K562 (cell line): ENCODE measurements around the gene TNMD. TPM values are rescaled to one million over a fixed set of nuclear protein-coding genes. Genes with fewer than 3 reads are reported as not detected.

Experiments
- ATAC-seq: fragments of 200-7000 bp; cut with Tn5 transposase; 3 replicates; pipeline ENCODE4 v1.9.1; 2020; ENCODE audit warnings: moderate library complexity
- BruUV-seq: library from RNA; stranded (reverse); fragments of 400-500 nt; replicated peaks from 2 replicates; lab custom pipeline; 2021; lab: Mats Ljungman, UMichigan
- CTCF ChIA-PET: fragments of 300-600 bp; formaldehyde crosslinking; extraction: SDS; loops from one replicate; lab custom pipeline; 2021; ENCODE audit warnings: low intra/inter-chr PET ratio; lab: Yijun Ruan, JAX
- POLR2A ChIA-PET: fragments of 300-600, 350-650 bp; sonication (Branson Sonifier 250); formaldehyde crosslinking; extraction: SDS; loops from one replicate; lab custom pipeline; 2021; ENCODE audit warnings: antibody characterized with exemption, inconsistent platforms; lab: Yijun Ruan, JAX
- DNase-seq, 4 experiments: peaks; one replicate each; pipeline versions ENCODE4 v3.0.0 to v3.0.0-alpha.2; 2011 to 2018; ENCODE audit warnings: low spot score in 3 of 4, mixed read lengths in 3 of 4; ENCODE audit errors: extremely low read depth in 1 of 4
- FAIRE-seq: peaks from 2 replicates; lab custom pipeline; 2011; peaks lifted over from hg19 to GRCh38; lab: Jason Lieb, UNC
- H2AFZ ChIP-seq: 2 replicates; pipeline ENCODE4 v1.6.0; 2011; ENCODE audit warnings: low read depth, low read length, control low read depth, inconsistent platforms
- H3K27ac ChIP-seq: fragments of 200-600 bp; 3 replicates; pipeline ENCODE4 v1.8.0; 2011; ENCODE audit warnings: low read depth, mild to moderate bottlenecking, control low read depth, inconsistent platforms, low read length, moderate library complexity, mixed read lengths; ENCODE audit errors: extremely low read depth
- H3K27me3 ChIP-seq, 2 experiments: fragments of 300-600 bp in 1 of 2; 2 replicates in 1 of 2; 3 replicates in 1 of 2; pipeline versions ENCODE4 v1.6.0 to v1.8.0; 2011; ENCODE audit warnings: inconsistent platforms in 2 of 2, low read length in 2 of 2, mild to moderate bottlenecking in 1 of 2, mixed read lengths in 1 of 2, moderate library complexity in 1 of 2; ENCODE audit not compliant: control insufficient read depth in 2 of 2, insufficient read depth in 2 of 2
- H3K36me3 ChIP-seq: fragments of 300-600 bp; 3 replicates; pipeline ENCODE4 v1.8.0; 2011; ENCODE audit warnings: mild to moderate bottlenecking, low read length, inconsistent platforms; ENCODE audit not compliant: control insufficient read depth, insufficient read depth
- H3K4me1 ChIP-seq, 2 experiments: fragments of 200-600 bp in 1 of 2; replicated peaks in 1 of 2; 2 replicates in 1 of 2; 3 replicates in 1 of 2; pipeline versions ENCODE4 v1.5.1 to v1.8.0; 2011; ENCODE audit warnings: inconsistent platforms in 2 of 2, low read length in 2 of 2, mild to moderate bottlenecking in 1 of 2, mixed read lengths in 1 of 2, moderate library complexity in 1 of 2; ENCODE audit not compliant: control insufficient read depth in 2 of 2, insufficient read depth in 2 of 2
- H3K4me2 ChIP-seq: 2 replicates; pipeline ENCODE4 v1.6.1; 2011; ENCODE audit warnings: low read length, control low read depth, inconsistent platforms, mixed read lengths; ENCODE audit not compliant: insufficient read depth
- H3K4me3 ChIP-seq: fragments of 200-600 bp; sonication (generic), shearing (Covaris generic); 2 replicates; pipeline ENCODE4 v1.5.1; 2016; ENCODE audit warnings: control low read depth, inconsistent platforms
- H3K79me2 ChIP-seq: fragments of 200-600 bp; 3 replicates; pipeline ENCODE4 v1.8.0; 2011; ENCODE audit warnings: low read length, inconsistent platforms; ENCODE audit not compliant: control insufficient read depth, insufficient read depth
- H3K9ac ChIP-seq, 2 experiments: 2 replicates each; pipeline versions ENCODE4 v1.6.0 to v1.6.1; 2011; ENCODE audit warnings: low read depth in 2 of 2, low read length in 2 of 2, control low read depth in 1 of 2, inconsistent platforms in 1 of 2, mild to moderate bottlenecking in 1 of 2, mixed read lengths in 1 of 2; ENCODE audit not compliant: insufficient read depth in 1 of 2
- H3K9me1 ChIP-seq: one replicate; pipeline ENCODE4 v1.6.0; 2011; ENCODE audit warnings: inconsistent platforms, mild to moderate bottlenecking, low read length, moderate library complexity; ENCODE audit not compliant: control insufficient read depth, insufficient read depth
- H3K9me3 ChIP-seq: replicated peaks from 2 replicates; pipeline ENCODE4 v1.5.1; 2011; ENCODE audit warnings: low read depth, low read length, inconsistent platforms; ENCODE audit not compliant: control insufficient read depth, insufficient read depth
- H4K20me1 ChIP-seq: replicated peaks from 2 replicates; pipeline ENCODE4 v1.6.1; 2011; ENCODE audit warnings: low read length, inconsistent platforms, mixed read lengths; ENCODE audit not compliant: control insufficient read depth, insufficient read depth
- DPF2 ChIP-seq: fragments of 450-650 bp; IDR thresholded peaks from 2 replicates; pipeline ENCODE4 v1.6.1; 2016
- NFATC3 ChIP-seq: fragments of 450-650 bp; IDR thresholded peaks from 2 replicates; pipeline ENCODE4 v1.6.1; 2017; ENCODE audit warnings: mild to moderate bottlenecking
- PML ChIP-seq: IDR thresholded peaks from 2 replicates; pipeline ENCODE4 v1.6.1; 2012; ENCODE audit warnings: low read length, inconsistent platforms
- POLR2G ChIP-seq: fragments of 200-400 bp; formaldehyde crosslinking; IDR thresholded peaks from 2 replicates; pipeline ENCODE4 v1.6.1; 2017; ENCODE audit warnings: low read depth, mild to moderate bottlenecking, antibody characterized with exemption, low read length, moderate library complexity
- PYGO2 ChIP-seq: fragments of 450-650 bp; IDR thresholded peaks from 2 replicates; pipeline ENCODE4 v1.6.1; 2016; ENCODE audit warnings: mild to moderate bottlenecking, missing genetic modification characterization, moderate library complexity, missing compliant biosample characterization
- ZNF224 ChIP-seq: sonication (generic); formaldehyde crosslinking; IDR thresholded peaks from 2 replicates; pipeline ENCODE4 v1.8.0; 2022; ENCODE audit warnings: mild to moderate bottlenecking, missing genetic modification reagents
- ZNF316 ChIP-seq: fragments of 450-650 bp; IDR thresholded peaks from 2 replicates; pipeline ENCODE4 v1.6.1; 2016
- ZNF57 ChIP-seq: fragments of 450-650 bp; formaldehyde crosslinking; IDR thresholded peaks from 2 replicates; pipeline ENCODE4 v1.4.0; 2020; ENCODE audit warnings: mild to moderate bottlenecking, moderate library complexity
- ZNF639 ChIP-seq, 2 experiments: fragments of 200-800 bp in 1 of 2; sonication (Bioruptor generic) in 1 of 2; sonication (generic) in 1 of 2; formaldehyde crosslinking in 1 of 2; IDR thresholded peaks in 1 of 2; conservative IDR thresholded peaks in 1 of 2; 2 replicates each; pipeline versions ENCODE4 v1.5.0 to v1.6.1; 2016 to 2020; ENCODE audit warnings: missing compliant biosample characterization in 1 of 2, missing genetic modification characterization in 1 of 2, missing genetic modification reagents in 1 of 2
- WGBS: fragments of 100-300 bp; shearing (Covaris generic); methylation state at CpG from one replicate; pipeline ENCODE4 v1.1.6; 2016; ENCODE audit warnings: low coverage, mixed read lengths; ENCODE audit not compliant: insufficient coverage; ENCODE audit errors: missing lambda C conversion rate; 5-methylcytosine and 5-hydroxymethylcytosine counted together
- in situ Hi-C: fragments of 300-500 bp; cut with MboI; formaldehyde crosslinking; loops from 4 replicates; pipeline ENCODE4 v1.15.0; 2018; ENCODE audit warnings: inconsistent platforms, mixed read lengths
- intact Hi-C: fragments of 100-400 bp; cut with micrococcal nuclease; formaldehyde crosslinking; loops from 2 replicates; pipeline ENCODE4 v1.14.2; 2022
- polyA plus RNA-seq, 8 experiments: library from polyadenylated mRNA; depleted of rRNA in 4 of 8; stranded (reverse) in 5 of 8; unstranded in 3 of 8; fragments of >200 nt; fragmentation: Nextera tagmentation in 2 of 8; fragmentation: Illumina TruSeq in 1 of 8; extraction: Ambion mirVana in 2 of 8; extraction: Trizol in 1 of 8; gene quantifications; 2 replicates each; pipeline versions ENCODE4 v1.2.1 to v1.2.3, GENCODE V29; 2011 to 2014; ENCODE audit warnings: inconsistent platforms in 1 of 8, missing spikeins in 1 of 8
- total RNA-seq, 7 experiments: library from RNA; depleted of rRNA in 6 of 7; stranded (reverse); fragments of >200 nt in 6 of 7; fragmentation: Illumina TruSeq in 2 of 7; extraction: Trizol in 2 of 7; gene quantifications; 2 replicates each; pipeline versions ENCODE4 v1.2.1 to v1.2.3, GENCODE V29; 2011 to 2021; ENCODE audit warnings: low replicate concordance in 1 of 7
- TF ChIP-seq, protein P1 (sequence below), 2 experiments: fragments of 450-650 bp; IDR thresholded peaks; 2 replicates each; pipeline ENCODE4 v1.6.1; 2016; ENCODE audit warnings: mild to moderate bottlenecking in 2 of 2, borderline replicate concordance in 1 of 2, low read depth in 1 of 2, moderate library complexity in 1 of 2
- TF ChIP-seq, protein P2 (sequence below): fragments of 450-650 bp; conservative IDR thresholded peaks from 2 replicates; pipeline ENCODE4 v1.6.1; 2016; ENCODE audit warnings: missing genetic modification characterization, low read depth, mild to moderate bottlenecking, control low read depth, missing compliant biosample characterization

The TNMD gene
- total and polyA plus RNA-seq, 9 of the 15 experiments (the other 6 are each of a cell fraction or from before 2014, with no cell fraction given), result not detected

- TF ChIP-seq ZNF639 (CRISPR knock-in tag; conservative IDR thresholded peaks at IDR 0.05 in 1 of 2, IDR thresholded peaks at IDR 0.05 in 1 of 2), result no peak
- TF ChIP-seq ZNF316, result no peak
- no peak for TF ChIP-seq NFATC3
- TF ChIP-seq ZNF57 (CRISPR knock-in tag), result no peak
- no peak for TF ChIP-seq ZNF224 (CRISPR knock-in tag)
- TF ChIP-seq, all 486 proteins: peak for 0
Observed at GRCh38 chrX:100593126-100593525, 8.4 kb downstream of the TNMD start (continued).

GRCh38 chrX:100593581-100593980, 8.8 kb downstream of the TNMD start:
- Histone ChIP-seq H3K9ac (no peak overlapping the region), H3K4me2 (no peak overlapping the region), H3K4me1 (no peaks in the 10 kb centered on the region), H2AFZ (no peak overlapping the region), H3K9me1 (no peaks in the 10 kb centered on the region), H3K36me3 (no peaks in the 10 kb centered on the region), H3K27ac (no peak overlapping the region), H3K9me3 (no peaks in the 10 kb centered on the region), H3K4me3 (no peak overlapping the region), H3K79me2 (no peaks in the 10 kb centered on the region), H4K20me1 (no peaks in the 10 kb centered on the region), H3K27me3 (no peaks in the 10 kb centered on the region)
- intact Hi-C loops (no loop called here), in situ Hi-C loops (no loop called here)
- no peak for ATAC-seq
- FAIRE-seq, result no peak
- 0% methylated on average over 2 of the region's 2 CpGs for WGBS
- no TSS peak for BruUV-seq
- DNase-seq, result no peak
- CTCF ChIA-PET, result no interaction called here
- POLR2A ChIA-PET, result no interaction called here
- TF ChIP-seq, protein P1, sequence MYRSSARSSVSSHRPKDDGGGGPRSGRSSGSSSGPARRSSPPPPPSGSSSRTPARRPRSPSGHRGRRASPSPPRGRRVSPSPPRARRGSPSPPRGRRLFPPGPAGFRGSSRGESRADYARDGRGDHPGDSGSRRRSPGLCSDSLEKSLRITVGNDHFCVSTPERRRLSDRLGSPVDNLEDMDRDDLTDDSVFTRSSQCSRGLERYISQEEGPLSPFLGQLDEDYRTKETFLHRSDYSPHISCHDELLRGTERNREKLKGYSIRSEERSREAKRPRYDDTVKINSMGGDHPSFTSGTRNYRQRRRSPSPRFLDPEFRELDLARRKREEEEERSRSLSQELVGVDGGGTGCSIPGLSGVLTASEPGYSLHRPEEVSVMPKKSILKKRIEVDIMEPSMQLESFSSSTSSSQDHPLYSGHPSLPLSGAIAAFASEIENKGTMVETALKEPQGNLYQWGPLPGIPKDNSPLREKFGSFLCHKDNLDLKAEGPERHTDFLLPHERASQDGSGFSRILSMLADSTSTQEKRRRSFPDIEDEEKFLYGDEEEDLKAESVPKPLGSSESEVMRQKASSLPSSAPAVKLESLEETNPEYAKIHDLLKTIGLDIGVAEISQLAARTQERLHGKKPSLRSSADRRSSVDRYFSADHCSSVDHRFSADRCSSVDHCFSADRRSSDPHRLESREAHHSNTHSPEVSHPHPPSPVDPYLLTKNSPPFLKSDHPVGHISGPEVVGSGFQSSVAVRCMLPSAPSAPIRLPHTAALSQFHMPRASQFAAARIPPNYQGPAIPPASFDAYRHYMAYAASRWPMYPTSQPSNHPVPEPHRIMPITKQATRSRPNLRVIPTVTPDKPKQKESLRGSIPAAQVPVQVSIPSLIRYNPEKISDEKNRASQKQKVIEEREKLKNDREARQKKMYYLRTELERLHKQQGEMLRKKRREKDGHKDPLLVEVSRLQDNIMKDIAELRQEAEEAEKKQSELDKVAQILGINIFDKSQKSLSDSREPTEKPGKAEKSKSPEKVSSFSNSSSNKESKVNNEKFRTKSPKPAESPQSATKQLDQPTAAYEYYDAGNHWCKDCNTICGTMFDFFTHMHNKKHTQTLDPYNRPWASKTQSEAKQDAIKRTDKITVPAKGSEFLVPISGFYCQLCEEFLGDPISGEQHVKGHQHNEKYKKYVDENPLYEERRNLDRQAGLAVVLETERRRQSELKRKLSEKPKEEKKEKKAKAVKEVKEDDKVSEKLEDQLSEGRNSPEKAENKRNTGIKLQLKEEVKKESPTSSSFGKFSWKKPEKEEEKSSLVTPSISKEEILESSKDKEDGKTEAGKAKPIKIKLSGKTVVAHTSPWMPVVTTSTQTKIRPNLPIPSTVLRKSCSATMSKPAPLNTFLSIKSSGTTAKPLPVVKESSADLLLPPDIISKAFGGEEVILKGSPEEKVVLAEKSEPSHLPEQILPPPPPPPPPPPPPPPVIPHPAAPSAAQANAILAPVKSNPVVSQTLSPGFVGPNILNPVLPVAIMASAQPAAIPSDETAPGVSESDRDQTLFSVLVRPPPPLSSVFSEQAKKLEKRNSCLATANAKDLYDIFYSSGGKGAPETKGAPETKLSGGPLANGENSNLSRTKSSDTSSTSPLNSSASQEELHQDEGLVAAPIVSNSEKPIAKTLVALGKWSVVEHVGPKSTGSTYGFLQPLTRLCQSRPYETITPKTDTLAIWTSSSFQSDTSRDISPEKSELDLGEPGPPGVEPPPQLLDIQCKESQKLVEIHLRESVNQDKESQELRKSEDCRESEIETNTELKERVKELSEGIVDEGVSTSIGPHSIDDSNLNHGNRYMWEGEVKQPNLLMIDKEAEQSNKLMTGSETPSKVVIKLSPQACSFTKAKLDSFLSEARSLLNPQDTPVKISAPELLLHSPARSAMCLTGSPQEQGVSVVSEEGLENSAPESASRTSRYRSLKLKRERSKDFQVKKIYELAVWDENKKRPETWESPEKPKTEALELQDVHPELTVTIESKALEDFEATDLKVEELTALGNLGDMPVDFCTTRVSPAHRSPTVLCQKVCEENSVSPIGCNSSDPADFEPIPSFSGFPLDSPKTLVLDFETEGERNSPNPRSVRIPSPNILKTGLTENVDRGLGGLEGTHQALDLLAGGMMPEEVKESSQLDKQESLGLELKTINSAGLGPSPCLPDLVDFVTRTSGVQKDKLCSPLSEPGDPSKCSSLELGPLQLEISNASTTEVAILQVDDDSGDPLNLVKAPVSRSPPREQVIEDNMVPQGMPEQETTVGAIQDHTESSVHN (IDR thresholded peaks at IDR 0.05; ENCODE audit: borderline replicate concordance in 1 of 2, low read depth in 1 of 2), result no peak
- no peak for TF ChIP-seq DPF2
- no peak for TF ChIP-seq PML
- TF ChIP-seq PYGO2 (tag), result no peak
- TF ChIP-seq POLR2G, result no peak
- TF ChIP-seq, protein P2, sequence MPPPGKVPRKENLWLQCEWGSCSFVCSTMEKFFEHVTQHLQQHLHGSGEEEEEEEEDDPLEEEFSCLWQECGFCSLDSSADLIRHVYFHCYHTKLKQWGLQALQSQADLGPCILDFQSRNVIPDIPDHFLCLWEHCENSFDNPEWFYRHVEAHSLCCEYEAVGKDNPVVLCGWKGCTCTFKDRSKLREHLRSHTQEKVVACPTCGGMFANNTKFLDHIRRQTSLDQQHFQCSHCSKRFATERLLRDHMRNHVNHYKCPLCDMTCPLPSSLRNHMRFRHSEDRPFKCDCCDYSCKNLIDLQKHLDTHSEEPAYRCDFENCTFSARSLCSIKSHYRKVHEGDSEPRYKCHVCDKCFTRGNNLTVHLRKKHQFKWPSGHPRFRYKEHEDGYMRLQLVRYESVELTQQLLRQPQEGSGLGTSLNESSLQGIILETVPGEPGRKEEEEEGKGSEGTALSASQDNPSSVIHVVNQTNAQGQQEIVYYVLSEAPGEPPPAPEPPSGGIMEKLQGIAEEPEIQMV, result no peak
